ENCODE results near the gene CTNNA2. TPM values are rescaled to one million over a fixed set of nuclear protein-coding genes. Genes with fewer than 3 reads are reported as not detected.
"Not testable (repeated sequence)": the region's sequence is repeated elsewhere in the genome, so short reads cannot be mapped to it uniquely, and the experiment has no call there.

Gene CTNNA2
- total RNA-seq, 6 donors from 2014 or later, result not detected

DNA sequence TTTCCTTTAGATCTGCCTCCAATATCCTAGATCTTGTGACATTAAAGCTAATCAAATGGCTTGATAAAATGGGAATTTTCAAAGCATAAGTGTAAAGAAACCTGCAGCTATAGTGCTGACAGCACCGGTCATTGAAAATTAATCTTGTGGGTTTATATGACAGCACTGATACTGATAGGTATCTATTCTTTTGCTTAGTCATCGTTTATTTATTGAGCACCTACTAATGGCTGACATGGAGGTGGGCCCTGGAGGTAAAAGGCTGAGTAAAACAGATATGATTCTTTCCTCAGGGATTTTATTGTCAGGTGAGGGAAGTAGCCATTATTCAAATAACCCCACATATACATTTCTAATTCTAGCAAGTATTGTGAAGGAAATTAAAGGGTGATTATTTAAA lies 509.2 kb downstream of the CTNNA2 start:
- Histone ChIP-seq H3K27me3 (no peaks in the 10 kb centered on the region), H3K36me3 (no peaks in the 10 kb centered on the region), H3K27ac (no peak overlapping the region), H3K9me3 (no peaks in the 10 kb centered on the region), H3K4me1 (no peaks in the 10 kb centered on the region), H3K4me3 (no peak overlapping the region)
- ATAC-seq (ENCODE audit: low FRiP score in 2 of 2) (no peak), DNase-seq (no peak)
- WGBS, 2 donors, result 83 to 87% methylated on average over 2 of the region's 2 CpGs
- no peak for TF ChIP-seq POLR2AphosphoS5 (IDR thresholded peaks at IDR 0.05)
- TF ChIP-seq POLR2A (IDR thresholded peaks at IDR 0.05), result no peak
- TF ChIP-seq, protein P1, sequence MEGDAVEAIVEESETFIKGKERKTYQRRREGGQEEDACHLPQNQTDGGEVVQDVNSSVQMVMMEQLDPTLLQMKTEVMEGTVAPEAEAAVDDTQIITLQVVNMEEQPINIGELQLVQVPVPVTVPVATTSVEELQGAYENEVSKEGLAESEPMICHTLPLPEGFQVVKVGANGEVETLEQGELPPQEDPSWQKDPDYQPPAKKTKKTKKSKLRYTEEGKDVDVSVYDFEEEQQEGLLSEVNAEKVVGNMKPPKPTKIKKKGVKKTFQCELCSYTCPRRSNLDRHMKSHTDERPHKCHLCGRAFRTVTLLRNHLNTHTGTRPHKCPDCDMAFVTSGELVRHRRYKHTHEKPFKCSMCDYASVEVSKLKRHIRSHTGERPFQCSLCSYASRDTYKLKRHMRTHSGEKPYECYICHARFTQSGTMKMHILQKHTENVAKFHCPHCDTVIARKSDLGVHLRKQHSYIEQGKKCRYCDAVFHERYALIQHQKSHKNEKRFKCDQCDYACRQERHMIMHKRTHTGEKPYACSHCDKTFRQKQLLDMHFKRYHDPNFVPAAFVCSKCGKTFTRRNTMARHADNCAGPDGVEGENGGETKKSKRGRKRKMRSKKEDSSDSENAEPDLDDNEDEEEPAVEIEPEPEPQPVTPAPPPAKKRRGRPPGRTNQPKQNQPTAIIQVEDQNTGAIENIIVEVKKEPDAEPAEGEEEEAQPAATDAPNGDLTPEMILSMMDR (IDR thresholded peaks at IDR 0.05), result no peak

DNA sequence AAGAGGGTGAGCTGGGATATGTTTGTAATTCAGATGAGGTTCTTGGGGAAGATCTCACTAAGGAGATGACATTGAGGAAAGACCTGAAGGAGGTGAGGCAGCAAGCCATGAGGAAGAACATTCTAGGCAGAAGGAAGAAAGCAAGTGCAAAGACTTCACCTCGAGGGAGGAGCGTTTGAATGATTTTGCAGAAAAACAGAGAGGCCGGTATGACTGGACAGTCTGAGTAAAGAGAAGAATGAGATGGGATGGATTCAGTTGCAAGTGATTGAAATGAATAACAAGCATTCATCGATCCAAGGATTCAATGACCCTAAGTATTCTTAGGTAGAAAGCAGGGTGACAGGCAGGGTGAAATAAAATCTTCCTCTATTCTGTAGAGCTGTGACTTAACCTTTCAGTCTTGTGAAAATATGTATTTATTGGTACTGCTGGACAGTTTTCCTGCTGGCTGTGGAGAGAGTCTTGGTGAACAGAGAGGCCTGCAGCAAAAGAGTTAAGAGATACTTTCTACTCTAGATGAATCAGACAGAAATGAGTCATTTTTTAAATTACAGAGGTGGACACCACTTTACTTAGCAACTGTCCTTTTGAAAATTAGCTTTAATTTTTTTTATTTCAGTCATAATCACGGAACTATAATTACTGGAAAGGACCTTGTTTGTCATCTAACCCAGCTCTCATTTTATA lies 513.3 kb downstream of the CTNNA2 start:
- DNase-seq (no peak), ATAC-seq (ENCODE audit: low FRiP score in 2 of 2) (no peak)
- TF ChIP-seq EP300 (IDR thresholded peaks at IDR 0.05), result no peak
- TF ChIP-seq POLR2AphosphoS5 (IDR thresholded peaks at IDR 0.05), result no peak
- TF ChIP-seq POLR2A (IDR thresholded peaks at IDR 0.05), result no peak
- TF ChIP-seq, protein P1 (IDR thresholded peaks at IDR 0.05), result no peak
- Histone ChIP-seq H3K4me3 (no peak overlapping the region), H3K36me3 (no peaks in the 10 kb centered on the region), H3K27me3 (no peaks in the 10 kb centered on the region), H3K9me3 (no peaks in the 10 kb centered on the region), H3K27ac (no peak overlapping the region), H3K4me1 (no peaks in the 10 kb centered on the region)
- 85 to 90% methylated on average over 5 of the region's 5 CpGs for WGBS, 2 donors

DNA sequence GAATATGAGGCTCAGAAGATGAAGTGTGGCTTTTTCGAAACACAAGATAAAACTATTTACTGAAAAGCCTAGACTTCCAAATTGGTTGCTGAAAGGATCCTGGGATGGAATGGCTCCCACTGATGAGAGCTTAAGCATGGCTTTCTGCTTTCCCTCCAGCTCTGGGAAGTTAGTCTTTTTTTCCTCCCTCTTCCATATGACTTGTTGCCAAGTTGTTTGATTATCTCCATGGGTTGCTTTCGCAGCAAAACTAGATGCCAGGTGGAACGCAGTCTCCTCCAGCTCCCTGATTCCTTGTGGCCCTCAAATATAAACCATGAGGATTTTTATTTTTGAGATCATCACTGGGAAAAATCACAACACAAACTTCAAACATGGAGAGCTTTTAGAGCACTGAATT lies 515.2 kb downstream of the CTNNA2 start:
- DNase-seq, result no peak
- Histone ChIP-seq H3K9me3 (no peaks in the 10 kb centered on the region), H3K4me3 (no peak overlapping the region), H3K27me3 (no peaks in the 10 kb centered on the region), H3K27ac (no peak overlapping the region), H3K4me1 (no peaks in the 10 kb centered on the region), H3K36me3 (no peaks in the 10 kb centered on the region)
- no peak for ATAC-seq (ENCODE audit: low FRiP score in 2 of 2)
- 62 to 72% methylated on average over 3 of the region's 3 CpGs for WGBS, 2 donors
- TF ChIP-seq, protein P1 (IDR thresholded peaks at IDR 0.05), result no peak
- TF ChIP-seq EP300 (IDR thresholded peaks at IDR 0.05) (no peak), POLR2AphosphoS5 (IDR thresholded peaks at IDR 0.05) (no peak), POLR2A (IDR thresholded peaks at IDR 0.05) (no peak)

DNA sequence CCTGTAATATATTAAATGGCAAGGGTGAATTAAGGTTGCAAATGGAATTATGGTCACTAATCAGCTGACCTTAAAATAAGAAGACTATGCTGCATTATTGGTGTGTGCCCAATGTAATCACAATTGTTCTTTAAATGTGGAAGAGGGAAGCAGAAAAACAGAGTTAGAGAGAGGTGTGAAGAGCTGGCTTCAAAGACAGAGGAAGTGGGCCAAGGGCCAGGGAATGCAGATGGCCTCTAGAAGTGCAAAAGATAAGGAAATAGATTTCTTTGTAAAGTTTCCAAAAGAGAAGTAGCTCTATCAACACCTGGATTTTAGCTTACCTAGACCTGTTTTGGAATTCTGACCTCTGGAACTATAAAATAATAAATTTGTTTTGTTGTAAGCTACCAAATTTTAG lies 515.7 kb downstream of the CTNNA2 start:
- DNase-seq, result no peak
- Histone ChIP-seq H3K9me3 (no peaks in the 10 kb centered on the region), H3K4me1 (no peaks in the 10 kb centered on the region), H3K4me3 (no peak overlapping the region), H3K27ac (no peak overlapping the region), H3K27me3 (no peaks in the 10 kb centered on the region), H3K36me3 (no peaks in the 10 kb centered on the region)
- TF ChIP-seq POLR2A (IDR thresholded peaks at IDR 0.05) (no peak), EP300 (IDR thresholded peaks at IDR 0.05) (no peak), POLR2AphosphoS5 (IDR thresholded peaks at IDR 0.05) (no peak)
- TF ChIP-seq, protein P1 (IDR thresholded peaks at IDR 0.05), result no peak
- ATAC-seq (ENCODE audit: low FRiP score in 2 of 2), result no peak

DNA sequence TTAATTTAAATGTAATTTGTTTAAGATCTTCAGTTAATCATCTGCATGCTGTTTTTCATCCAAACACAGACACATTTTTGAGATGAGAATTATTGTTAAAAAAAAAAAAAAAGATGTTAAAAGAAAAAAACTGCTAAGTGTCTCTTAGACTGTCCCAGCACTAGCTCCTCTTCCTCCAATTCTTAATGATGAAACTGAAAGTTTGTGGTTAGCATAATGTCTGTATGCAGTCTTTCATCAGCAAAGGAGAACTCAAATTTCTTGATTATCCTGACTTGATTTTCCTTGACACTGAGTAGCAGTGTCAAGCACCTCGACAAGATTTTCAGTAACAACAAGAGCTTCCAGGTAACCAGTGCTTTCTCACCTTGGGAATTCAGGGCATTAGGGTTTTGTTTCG lies 517.3 kb downstream of the CTNNA2 start:
- Histone ChIP-seq H3K4me1 (no peaks in the 10 kb centered on the region), H3K9me3 (no peaks in the 10 kb centered on the region), H3K27ac (no peak overlapping the region), H3K4me3 (no peak overlapping the region), H3K27me3 (no peaks in the 10 kb centered on the region), H3K36me3 (no peaks in the 10 kb centered on the region)
- DNase-seq (no peak), ATAC-seq (ENCODE audit: low FRiP score in 2 of 2) (no peak)
- 76 to 82% methylated on average over 2 of the region's 2 CpGs for WGBS, 2 donors
- TF ChIP-seq EP300 (IDR thresholded peaks at IDR 0.05) (no peak), POLR2AphosphoS5 (IDR thresholded peaks at IDR 0.05) (no peak), POLR2A (IDR thresholded peaks at IDR 0.05) (no peak)
- TF ChIP-seq, protein P1 (IDR thresholded peaks at IDR 0.05), result no peak

DNA sequence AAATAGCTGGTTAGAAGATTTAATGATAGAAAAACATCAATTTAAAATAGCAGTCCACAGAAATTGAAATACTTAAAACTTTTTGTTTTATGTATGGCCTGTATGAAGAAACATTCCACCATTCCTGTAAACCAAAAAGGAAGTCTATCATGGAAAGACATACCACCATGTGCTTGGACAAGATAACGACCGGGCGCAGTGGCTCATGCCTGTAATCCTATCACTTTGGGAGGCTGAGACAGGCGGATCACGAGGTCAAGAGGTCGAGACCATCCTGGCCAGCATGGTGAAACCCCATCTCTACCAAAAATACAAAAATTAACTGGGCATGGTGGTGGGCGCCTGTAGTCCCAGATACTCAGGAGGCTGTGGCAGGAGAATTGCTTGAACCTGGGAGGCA lies 519.8 kb downstream of the CTNNA2 start:
- H3K27ac ChIP-seq; H3K4me3 ChIP-seq; ATAC-seq (ENCODE audit: low FRiP score in 2 of 2); H3K36me3 ChIP-seq; DNase-seq; H3K4me1 ChIP-seq; H3K27me3 ChIP-seq; H3K9me3 ChIP-seq: not testable (repeated sequence)
- WGBS, 2 donors, result 91 to 94% methylated on average over 7 of the region's 7 CpGs
